Measurements from ENCODE around the gene PTGS1.
"Not testable (repeated sequence)": the region's sequence is repeated elsewhere in the genome, so short reads cannot be mapped to it uniquely, and the experiment has no call there.

The PTGS1 gene

DNA sequence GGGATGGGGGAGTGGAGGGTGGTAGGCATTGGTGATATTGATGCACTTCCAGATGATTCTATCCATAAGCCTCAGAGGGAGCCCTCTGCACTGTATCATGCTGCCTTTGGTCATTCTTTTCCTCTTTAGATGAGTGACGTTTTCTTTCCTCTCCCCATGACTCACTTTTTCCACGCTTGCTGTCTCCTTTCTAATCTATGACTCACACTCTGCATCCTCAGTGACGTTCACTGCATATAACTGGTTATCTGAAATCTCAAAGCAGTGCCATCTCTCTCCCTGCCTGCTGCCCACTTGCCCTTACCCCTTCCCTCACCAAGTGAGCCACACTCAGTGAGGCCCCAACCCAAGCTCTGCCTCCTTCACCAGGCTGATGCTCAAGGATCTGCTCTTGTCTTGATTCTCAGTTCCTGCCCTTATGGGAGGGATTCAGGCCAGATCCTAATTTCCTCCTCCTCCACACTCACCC lies 31.6 kb downstream of the PTGS1 start:
- DNase-seq = no peak

DNA sequence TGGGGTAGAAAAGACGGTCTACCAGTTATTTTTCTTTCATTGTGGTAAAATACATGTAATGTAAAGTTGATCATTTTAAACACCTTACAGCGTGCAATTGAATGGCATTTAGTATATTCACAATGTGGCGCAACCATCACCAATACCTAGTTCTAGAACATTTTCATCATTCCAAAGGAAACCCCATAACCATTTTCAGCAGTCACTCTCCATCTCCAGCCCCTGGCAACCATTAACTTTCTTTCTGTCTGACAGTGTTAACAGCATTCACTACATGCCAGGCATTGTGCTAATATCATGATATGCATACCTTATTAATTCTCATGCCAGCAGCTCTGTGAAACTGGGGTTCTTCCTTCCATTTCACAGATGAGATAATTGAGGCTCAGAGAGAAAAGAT lies 32.0 kb downstream of the PTGS1 start:
- no peak for DNase-seq

DNA sequence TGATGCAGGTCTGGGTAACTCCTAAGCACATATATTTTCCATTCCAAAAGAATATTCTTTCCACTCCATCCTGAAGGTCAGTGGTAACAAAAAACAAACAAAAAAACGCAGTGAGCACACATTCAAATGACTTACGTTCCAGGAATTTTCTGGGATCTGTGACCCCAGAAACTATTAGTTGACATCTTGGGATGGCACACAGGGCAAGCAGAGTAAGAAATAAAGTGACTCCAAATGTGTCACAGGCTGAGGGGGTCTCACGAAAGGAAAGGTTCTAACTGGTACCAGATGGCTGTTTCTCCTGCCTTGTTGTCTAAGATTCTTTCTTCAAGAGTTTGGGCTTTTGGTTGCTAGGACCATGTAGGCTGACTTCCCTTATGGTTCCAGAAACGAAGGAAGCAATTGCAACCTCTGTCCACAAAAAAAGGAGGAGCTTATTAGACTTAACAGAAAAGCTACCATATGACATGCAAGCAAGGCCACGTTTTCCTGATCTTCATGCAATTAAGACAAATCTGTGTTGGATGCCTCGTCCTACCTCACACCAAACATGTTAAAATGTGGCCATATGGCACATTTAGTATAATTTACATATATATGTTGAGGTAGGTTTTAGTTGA lies 32.7 kb downstream of the PTGS1 start:
- DNase-seq = no peak

DNA sequence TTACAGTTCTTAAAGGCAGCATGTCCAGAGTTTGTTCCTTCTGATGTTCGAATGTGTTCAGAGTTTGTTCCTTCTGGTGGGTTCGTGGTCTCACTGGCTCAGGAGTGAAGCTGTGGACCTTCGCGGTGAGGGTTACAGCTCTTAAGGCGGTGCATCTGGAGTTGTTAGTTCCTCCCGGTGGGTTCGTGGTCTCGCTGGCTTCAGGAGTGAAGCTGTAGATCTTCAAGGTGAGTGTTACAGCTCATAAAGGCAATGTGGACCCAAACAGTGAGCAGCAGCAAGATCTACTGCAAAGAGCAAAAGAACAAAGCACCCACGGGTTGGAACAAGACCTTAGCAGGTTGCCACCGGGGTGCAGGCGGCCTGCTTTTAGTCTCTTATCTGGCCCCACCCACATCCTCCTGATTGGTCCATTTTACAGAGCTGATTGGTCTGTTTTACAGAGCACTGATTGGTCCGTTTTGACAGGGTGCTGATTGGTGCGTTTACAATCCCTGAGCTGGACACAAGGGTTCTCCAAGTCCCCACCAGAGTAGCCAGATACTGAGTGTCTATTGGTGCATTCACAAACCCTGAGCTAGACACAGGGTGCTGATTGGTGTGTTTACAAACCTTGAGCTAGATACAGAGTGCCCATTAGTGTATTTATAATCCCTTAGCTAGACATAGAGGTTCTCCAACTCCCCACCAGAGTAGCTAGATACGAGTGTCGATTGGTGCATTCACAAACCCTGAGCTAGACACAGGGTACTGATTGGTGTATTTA lies 34.7 kb downstream of the PTGS1 start:
- not testable (repeated sequence) for DNase-seq

DNA sequence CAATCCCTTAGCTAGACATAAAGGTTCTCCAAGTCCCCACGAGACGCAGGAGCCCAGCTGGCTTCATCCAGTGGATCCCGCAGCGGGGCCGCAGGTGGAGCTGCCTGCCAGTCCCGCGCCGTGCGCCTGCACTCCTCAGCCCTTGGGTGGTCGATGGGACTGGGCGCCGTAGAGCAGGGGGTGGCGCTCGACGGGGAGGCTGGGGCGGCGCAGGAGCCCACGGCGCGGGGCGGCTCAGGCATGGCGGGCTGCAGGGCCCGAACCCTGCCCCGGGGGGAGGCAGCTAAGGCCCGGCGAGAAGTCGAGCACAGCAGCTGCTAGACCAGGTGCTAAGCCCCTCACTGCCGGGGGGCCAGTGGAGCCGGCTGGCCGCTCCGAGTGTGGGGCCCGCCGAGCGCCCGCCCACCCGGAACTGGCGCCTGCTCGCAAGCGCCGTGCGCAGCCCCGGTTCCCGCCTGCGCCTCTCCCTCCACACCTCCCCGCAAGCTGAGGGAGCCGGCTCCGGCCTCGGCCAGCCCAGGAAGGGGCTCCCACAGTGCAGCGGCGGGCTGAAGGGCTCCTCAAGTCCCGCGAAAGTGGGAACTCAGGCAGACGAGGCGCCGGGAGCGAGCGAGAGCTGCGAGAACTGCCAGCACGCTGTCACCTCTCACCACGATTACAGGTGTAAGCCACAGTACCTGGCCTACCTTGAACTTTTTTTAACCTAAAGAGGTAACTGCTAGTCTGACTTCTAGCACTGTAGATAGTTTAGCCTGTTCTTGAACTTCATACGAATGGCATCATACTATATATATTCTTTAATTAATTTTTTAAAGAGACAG lies 35.5 kb downstream of the PTGS1 start:
- no peak for DNase-seq

DNA sequence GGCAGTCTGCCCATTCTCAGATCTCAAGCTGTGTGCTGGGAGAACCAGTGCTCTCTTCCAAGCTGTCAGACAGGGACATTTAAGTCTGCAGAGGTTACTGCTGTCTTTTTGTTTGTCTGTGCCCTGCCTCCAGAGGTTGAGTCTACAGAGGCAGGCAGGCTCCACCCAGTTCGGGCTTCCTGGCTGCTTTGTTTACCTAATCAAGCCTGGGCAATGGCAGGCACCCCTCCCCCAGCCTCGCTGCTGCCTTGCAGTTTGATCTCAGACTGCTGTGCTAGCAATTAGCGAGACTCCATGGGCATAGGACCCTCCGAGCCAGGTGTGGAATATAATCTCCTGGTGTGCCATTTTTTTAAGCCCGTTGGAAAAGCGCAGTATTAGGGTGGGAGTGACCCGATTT lies 43.3 kb downstream of the PTGS1 start:
- DNase-seq = not testable (repeated sequence)

DNA sequence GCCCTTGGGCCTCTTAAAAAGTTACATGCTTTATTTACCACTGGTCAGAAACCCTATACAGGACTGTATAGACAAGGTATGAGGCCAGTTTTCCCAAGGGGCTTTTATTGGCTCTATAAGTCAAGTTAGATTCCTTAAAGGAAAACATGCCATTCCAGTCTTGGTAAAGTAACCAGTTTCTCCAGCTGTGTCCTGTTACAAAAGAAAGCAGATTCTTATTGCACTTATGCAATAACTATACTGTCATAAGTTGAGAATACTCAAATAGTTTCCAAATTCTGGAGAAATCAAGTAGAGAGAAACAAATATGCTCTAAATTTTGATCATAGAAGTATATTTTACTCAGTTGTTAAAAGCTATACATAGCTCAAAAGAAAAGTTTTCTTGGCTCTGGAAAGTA lies 47.2 kb downstream of the PTGS1 start:
- no peak for DNase-seq

DNA sequence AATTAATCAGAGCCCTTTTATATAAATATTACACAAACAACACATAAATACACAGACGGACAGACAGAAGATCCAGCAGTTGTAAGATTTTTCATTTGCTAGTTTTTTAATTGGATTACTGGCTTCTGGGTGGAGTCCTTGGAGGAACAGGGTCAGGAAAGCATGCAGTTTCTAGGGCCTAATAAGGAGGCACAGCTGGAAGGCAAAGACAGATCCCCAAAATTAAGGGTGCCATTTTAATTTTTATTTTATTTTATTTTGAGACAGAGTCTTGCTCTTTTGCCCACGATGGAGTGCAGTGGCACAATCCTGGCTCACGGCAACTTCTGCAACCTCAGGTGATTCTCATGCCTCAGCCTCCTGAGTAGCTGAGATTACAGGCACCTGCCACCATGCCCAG lies 49.5 kb downstream of the PTGS1 start:
- no peak for DNase-seq

DNA sequence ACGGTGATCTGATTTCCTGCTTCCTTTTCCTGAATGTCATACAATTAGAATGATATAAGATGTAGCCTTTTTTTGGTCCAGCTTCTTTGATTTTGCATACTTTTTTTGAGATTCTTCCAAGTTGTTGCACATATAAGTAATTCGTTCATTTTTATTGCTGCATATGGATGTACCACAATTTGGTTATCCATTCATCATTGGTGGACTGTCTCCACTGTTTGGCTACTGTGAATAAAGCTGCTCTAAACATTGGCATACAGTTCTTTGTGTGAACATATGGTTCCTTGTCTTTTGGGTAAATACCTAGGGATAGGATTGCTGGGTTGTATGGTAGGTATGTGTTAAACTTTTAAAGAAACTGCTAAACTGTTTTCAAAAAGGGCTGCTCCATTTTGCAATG lies 54.3 kb downstream of the PTGS1 start:
- DNase-seq = no peak

DNA sequence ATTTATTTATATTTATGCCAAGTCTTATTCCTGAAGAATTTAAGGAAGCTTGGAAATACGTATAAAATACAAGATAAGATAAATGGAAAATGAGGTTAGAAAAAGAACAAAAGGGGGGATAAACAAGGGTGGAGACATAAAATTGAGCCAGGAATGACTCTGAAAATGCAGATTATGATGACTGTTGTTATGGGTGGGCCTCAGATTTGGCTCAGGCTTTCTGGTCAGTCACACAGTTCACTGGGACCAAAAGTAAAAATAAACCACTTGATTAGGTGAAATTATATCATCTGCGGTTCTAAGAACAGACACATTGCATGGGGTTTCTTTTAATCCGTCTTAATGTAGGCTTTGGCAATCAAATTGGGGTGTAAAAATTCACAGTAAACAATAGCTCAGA lies 55.9 kb downstream of the PTGS1 start:
- no peak for DNase-seq

DNA sequence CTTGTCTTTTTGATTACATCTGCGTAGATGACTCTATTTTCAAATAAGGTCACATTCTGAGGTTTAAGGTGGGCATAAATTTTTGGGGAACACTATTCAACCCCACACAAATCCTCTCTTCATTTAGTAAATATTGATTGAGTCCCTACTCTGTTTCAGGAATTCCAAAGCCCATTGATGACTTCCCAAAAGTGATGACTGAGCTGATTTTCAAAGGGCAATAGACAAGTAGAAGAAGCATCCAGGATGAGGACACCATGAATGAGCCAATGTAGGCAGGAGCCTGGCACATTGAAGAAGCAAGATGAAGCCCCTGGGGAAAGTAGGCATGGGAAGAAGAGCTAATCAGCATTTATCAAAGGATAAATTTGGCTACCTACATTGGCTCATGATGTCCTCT lies 71.7 kb downstream of the PTGS1 start:
- no peak for DNase-seq

DNA sequence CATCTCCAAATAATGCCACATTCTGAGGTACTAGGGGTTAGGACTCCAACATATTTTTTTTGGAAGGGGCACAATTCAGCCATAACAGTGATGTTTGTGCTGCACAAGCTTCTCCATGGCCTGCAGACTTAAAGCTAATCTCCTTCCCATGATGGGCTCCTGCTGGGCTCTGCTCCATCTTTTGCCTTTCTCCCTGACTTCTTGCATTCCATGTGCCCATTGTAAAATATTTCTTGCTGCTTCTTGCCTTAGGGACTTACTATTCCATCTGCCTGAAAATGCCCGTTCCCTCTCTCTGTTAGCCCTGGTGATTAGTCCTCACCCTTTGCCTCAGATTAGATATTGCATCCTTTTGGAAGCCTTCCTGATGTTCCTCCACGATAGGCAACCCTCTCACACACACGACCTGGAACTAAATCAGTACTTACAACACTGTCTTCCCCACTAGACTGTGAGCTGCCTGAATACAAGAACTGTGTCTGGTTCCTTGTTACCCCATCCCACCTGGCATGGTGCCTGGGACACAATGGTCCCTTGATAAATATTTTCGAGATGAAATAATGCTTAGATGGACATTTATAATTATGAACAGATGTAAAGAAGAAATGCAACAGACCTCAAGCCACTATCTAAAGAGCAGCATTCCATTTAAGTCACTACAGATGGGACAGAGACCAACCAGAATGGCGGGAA lies 73.4 kb downstream of the PTGS1 start:
- DNase-seq = no peak

Measured in NCI-H2029 treated with DMSO at 0.1 percent for 48 hours (cell line).